Fibroblast of mammary gland (primary cell): Measurements from ENCODE around the gene AFAP1.

ENCODE experiments used
- DNase-seq: peaks from one replicate; pipeline ENCODE4 v3.0.0-alpha.2; 2010; ENCODE audit warnings: low read depth
- H3K4me3 ChIP-seq: 2 replicates; pipeline ENCODE4 v1.5.1; 2011; ENCODE audit warnings: low read depth, mild to moderate bottlenecking, low read length, moderate library complexity; ENCODE audit not compliant: control insufficient read depth
- TF ChIP-seq, protein P1 (sequence below): conservative IDR thresholded peaks from 2 replicates; pipeline ENCODE4 v1.5.1; 2011; ENCODE audit warnings: low read depth, low read length, inconsistent platforms; ENCODE audit not compliant: control insufficient read depth, insufficient read depth

Gene AFAP1

GRCh38 chr4:7872264-7872771 lies 67.3 kb downstream of the AFAP1 start:
- H3K4me3 ChIP-seq, result peak overlapping the region; percentile 41
- TF ChIP-seq, protein P1, sequence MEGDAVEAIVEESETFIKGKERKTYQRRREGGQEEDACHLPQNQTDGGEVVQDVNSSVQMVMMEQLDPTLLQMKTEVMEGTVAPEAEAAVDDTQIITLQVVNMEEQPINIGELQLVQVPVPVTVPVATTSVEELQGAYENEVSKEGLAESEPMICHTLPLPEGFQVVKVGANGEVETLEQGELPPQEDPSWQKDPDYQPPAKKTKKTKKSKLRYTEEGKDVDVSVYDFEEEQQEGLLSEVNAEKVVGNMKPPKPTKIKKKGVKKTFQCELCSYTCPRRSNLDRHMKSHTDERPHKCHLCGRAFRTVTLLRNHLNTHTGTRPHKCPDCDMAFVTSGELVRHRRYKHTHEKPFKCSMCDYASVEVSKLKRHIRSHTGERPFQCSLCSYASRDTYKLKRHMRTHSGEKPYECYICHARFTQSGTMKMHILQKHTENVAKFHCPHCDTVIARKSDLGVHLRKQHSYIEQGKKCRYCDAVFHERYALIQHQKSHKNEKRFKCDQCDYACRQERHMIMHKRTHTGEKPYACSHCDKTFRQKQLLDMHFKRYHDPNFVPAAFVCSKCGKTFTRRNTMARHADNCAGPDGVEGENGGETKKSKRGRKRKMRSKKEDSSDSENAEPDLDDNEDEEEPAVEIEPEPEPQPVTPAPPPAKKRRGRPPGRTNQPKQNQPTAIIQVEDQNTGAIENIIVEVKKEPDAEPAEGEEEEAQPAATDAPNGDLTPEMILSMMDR, result no peak
- DNase-seq, result peak; percentile 96

DNA sequence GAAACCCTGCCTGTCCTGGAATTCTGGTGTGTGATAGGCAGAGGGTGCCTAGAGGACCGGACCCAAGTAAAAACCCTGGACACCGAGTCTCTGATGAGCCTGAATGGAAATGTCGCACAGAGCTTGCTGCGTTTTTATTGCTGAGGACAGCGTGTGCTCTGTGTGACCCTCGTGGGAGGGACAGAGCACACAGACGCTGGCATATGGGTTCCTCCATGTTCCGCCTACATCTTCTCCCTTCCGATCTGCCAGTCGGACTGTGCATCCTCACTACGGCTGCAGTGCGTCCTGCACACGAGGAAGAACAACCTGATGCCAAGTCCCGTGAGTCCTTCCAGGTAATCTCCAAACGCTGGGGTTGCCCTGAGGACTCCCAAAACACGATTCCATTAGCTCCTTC lies 68.3 kb downstream of the AFAP1 start:
- TF ChIP-seq, protein P1, result no peak
- DNase-seq, result no peak
- peak overlapping the region; percentile 41 for H3K4me3 ChIP-seq

DNA sequence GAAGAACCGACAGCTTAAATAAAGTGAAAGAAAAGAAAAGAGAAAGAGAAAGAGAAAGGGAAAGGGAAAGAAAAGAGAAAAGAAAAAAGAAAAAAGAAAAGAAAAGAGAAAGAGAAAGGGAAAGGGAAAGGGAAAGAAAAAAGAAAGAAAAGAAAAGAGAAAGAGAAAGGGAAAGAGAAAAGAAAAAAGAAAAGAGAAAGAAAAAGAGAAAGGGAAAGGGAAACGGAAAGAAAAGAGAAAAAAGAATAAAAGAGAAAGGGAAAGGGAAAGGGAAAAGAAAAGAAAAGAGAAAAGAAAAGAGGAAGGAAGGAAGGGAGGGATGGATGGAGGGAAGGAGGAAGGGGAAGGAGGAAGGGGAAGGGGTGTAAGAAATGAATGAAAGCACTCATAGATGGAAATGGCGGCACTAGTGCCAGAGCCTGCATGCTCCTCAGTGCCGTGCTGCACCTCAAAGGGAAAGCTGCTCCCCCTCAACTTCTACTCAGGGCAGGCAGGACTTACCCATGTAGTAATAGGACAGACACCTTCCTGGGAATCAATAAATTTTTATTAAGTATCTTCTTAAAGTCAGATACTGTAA lies 70.7 kb downstream of the AFAP1 start:
- no peak overlapping the region for H3K4me3 ChIP-seq
- TF ChIP-seq, protein P1, result no peak
- no peak for DNase-seq

GRCh38 chr4:7868436-7868775 lies 71.3 kb downstream of the AFAP1 start:
- DNase-seq, result no peak
- no peak overlapping the region for H3K4me3 ChIP-seq
- TF ChIP-seq, protein P1, result no peak

GRCh38 chr4:7867701-7868435 lies 71.8 kb downstream of the AFAP1 start:
- no peak overlapping the region for H3K4me3 ChIP-seq
- DNase-seq, result peak; percentile 59
- TF ChIP-seq, protein P1, result no peak

- DNase-seq, result no peak
- TF ChIP-seq, protein P1, result no peak
Observed at GRCh38 chr4:7867191-7867590, 72.5 kb downstream of the AFAP1 start.

More at GRCh38 chr4:7867191-7867590, 72.5 kb downstream of the AFAP1 start:
- no peak overlapping the region for H3K4me3 ChIP-seq
